ENCODE results near the gene MSL2. TPM values are rescaled to one million over a fixed set of nuclear protein-coding genes. Genes with fewer than 3 reads are reported as not detected.
A peak's percentile ranks its signal among the peaks of the same experiment; 100 is the strongest.

MSL2 gene, protein sequence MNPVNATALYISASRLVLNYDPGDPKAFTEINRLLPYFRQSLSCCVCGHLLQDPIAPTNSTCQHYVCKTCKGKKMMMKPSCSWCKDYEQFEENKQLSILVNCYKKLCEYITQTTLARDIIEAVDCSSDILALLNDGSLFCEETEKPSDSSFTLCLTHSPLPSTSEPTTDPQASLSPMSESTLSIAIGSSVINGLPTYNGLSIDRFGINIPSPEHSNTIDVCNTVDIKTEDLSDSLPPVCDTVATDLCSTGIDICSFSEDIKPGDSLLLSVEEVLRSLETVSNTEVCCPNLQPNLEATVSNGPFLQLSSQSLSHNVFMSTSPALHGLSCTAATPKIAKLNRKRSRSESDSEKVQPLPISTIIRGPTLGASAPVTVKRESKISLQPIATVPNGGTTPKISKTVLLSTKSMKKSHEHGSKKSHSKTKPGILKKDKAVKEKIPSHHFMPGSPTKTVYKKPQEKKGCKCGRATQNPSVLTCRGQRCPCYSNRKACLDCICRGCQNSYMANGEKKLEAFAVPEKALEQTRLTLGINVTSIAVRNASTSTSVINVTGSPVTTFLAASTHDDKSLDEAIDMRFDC
- total RNA-seq, result 10 to 100 TPM; 18.2 to 34.3 (median 27.8) TPM

DNA sequence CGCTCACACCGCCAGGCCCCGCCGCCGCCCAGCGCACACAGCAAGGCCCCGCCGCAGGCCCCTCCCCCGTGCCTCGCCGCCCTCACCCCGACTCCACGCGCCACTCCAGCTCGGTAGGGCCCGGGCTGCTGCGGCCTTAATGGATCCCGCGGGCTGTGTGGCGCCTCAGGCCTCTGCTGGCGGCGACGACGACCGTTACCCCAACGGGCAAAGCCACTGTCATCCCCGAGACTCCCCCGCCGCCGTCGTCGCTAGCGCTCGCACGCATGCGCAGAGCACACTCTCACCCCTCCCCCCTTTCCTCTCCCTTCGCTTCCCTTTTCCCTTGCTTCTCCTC lies at the start of gene MSL2:
Gene MSL2, minus strand, starts transcription at position 272 of the 337 bp plus-strand sequence. CDS start 1,222 bp downstream, outside the sequence.
- H3K27ac ChIP-seq, result peak within 1 kb of the TSS; percentile 94 to 100 (median 100)
- 0% methylated on average over 1 to 22 of the region's 37 CpGs for WGBS, 2 donors (ENCODE audit: low coverage in 1 of 2)
- no peaks in the 10 kb centered on the region for H3K9me3 ChIP-seq
- TF ChIP-seq POLR2A (IDR thresholded peaks at IDR 0.05), result peak; percentile 53 to 63
- peak; percentile 55 for TF ChIP-seq POLR2AphosphoS5 (IDR thresholded peaks at IDR 0.05)
- TF ChIP-seq EP300 (IDR thresholded peaks at IDR 0.05), result no peak
- TF ChIP-seq, protein P1, sequence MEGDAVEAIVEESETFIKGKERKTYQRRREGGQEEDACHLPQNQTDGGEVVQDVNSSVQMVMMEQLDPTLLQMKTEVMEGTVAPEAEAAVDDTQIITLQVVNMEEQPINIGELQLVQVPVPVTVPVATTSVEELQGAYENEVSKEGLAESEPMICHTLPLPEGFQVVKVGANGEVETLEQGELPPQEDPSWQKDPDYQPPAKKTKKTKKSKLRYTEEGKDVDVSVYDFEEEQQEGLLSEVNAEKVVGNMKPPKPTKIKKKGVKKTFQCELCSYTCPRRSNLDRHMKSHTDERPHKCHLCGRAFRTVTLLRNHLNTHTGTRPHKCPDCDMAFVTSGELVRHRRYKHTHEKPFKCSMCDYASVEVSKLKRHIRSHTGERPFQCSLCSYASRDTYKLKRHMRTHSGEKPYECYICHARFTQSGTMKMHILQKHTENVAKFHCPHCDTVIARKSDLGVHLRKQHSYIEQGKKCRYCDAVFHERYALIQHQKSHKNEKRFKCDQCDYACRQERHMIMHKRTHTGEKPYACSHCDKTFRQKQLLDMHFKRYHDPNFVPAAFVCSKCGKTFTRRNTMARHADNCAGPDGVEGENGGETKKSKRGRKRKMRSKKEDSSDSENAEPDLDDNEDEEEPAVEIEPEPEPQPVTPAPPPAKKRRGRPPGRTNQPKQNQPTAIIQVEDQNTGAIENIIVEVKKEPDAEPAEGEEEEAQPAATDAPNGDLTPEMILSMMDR (IDR thresholded peaks at IDR 0.05), result no peak
- no peaks in the 10 kb centered on the region for H3K36me3 ChIP-seq
- peak within 1 kb of the TSS; percentile 74 to 96 for H3K4me3 ChIP-seq
- H3K4me1 ChIP-seq, result peaks cover 0 to 49% (median 26%) of the 10 kb centered on the region in 3 donors
- H3K27me3 ChIP-seq, result no peaks in the 10 kb centered on the region
- peak; percentile 54 for ATAC-seq

- ATAC-seq, result no peak
- Histone ChIP-seq H3K4me1 (peaks cover 0 to 8% (median 0%) of the 10 kb centered on the region in 3 donors), H3K4me3 (no peak overlapping the region), H3K27me3 (no peaks in the 10 kb centered on the region), H3K36me3 (no peaks in the 10 kb centered on the region), H3K9me3 (no peaks in the 10 kb centered on the region), H3K27ac (no peak overlapping the region)
- no peak for TF ChIP-seq POLR2AphosphoS5 (IDR thresholded peaks at IDR 0.05)
- TF ChIP-seq, protein P1 (IDR thresholded peaks at IDR 0.05), result no peak
- no peak for TF ChIP-seq EP300 (IDR thresholded peaks at IDR 0.05)
- 37% methylated on average over 2 to 3 of the region's 3 CpGs for WGBS, 2 donors (ENCODE audit: low coverage in 1 of 2)
These were observed 49.6 kb upstream of the MSL2 start for GRCh38 chr3:136245691-136246090.

DNA sequence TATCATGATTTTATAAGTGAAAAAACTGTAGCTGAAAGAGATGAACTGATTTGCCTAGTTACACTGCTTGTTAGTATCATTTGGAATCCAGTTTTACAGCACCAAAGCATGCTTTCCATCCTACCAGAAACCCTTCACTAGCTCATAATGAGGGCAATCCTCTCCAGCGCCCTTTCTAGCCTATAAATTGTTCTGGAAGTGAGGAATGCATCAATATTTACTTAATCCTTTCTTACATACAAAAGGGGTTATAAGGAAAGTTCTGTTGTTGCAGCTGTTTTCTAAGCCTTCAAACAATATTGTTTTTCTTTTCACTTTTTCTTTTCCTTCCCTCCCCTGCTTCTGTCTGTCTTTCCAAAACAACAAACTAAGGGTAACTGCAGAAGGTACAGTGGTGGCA lies 43.0 kb upstream of the MSL2 start:
- no peak for TF ChIP-seq EP300 (IDR thresholded peaks at IDR 0.05)
- TF ChIP-seq, protein P1 (IDR thresholded peaks at IDR 0.05), result no peak
- TF ChIP-seq POLR2A (IDR thresholded peaks at IDR 0.05), result no peak
- TF ChIP-seq POLR2AphosphoS5 (IDR thresholded peaks at IDR 0.05), result no peak
- Histone ChIP-seq H3K4me3 (no peak overlapping the region), H3K9me3 (no peaks in the 10 kb centered on the region), H3K27me3 (no peaks in the 10 kb centered on the region), H3K27ac (no peak overlapping the region), H3K4me1 (no peaks in the 10 kb centered on the region), H3K36me3 (no peaks in the 10 kb centered on the region)
- no peak for ATAC-seq
- WGBS, 2 donors (ENCODE audit: low coverage in 1 of 2), result 25 to 35% methylated on average over 1 of the region's 1 CpG

DNA sequence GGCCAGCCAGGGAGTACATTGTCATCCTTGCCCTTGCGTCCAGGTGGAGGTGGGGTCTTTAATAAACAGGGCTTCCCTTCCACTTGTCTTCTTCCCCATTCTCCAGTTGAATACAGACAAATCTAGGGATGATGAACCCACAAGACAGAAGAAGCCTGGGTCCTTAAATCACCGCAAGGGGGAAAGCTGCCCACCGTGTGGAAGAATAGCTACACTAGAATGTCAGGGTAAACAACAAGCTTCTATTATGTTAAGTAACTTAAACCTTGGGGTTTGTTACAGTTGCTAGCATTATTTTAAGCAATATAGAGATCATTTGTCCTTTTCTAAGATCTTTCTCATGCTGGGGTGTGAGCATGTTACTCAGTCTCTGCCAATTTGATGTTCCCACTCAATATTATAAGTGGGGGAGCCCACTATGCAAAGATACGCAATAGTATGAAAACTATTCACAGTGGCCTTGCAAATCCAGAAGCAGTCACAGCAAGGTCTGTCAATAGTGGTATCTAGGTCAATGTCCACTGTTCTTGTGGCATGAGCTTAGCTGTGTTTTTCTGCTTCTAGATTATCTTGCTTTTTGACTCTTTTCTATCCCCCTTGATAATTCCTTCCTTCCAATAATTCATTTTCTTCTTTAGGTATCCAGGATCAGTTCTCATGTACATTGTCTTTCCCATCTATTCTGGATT lies 42.0 kb upstream of the MSL2 start:
- no peaks in the 10 kb centered on the region for H3K27me3 ChIP-seq
- H3K9me3 ChIP-seq, result no peaks in the 10 kb centered on the region
- H3K36me3 ChIP-seq, result no peaks in the 10 kb centered on the region
- no peak for ATAC-seq
- no peak overlapping the region for H3K27ac ChIP-seq
- H3K4me1 ChIP-seq, result no peaks in the 10 kb centered on the region
- 88 to 94% methylated on average over 3 of the region's 4 CpGs for WGBS, 2 donors (ENCODE audit: low coverage in 1 of 2)
- TF ChIP-seq EP300 (IDR thresholded peaks at IDR 0.05), result no peak
- TF ChIP-seq POLR2A (IDR thresholded peaks at IDR 0.05), result no peak
- TF ChIP-seq, protein P1 (IDR thresholded peaks at IDR 0.05), result no peak
- TF ChIP-seq POLR2AphosphoS5 (IDR thresholded peaks at IDR 0.05), result no peak
- H3K4me3 ChIP-seq, result no peak overlapping the region
